HG03457 (cell line): ENCODE results near the gene APOL3.
"Not testable (repeated sequence)": the region's sequence is repeated elsewhere in the genome, so short reads cannot be mapped to it uniquely, and the experiment has no call there.

Experiments used
- ATAC-seq: cut with Tn5 transposase; IDR thresholded peaks from one replicate; pipeline ENCODE4 v1.9.1; 2021; ENCODE audit warnings: moderate number of reproducible peaks; ENCODE audit not compliant: unreplicated experiment

APOL3 gene

GRCh38 chr22:36160499-36160942, at the start of gene APOL3:
Gene APOL3, minus strand, starts transcription at chr22:36160755. Its CDS starts 11,700 bp downstream, at chr22:36149055.
- no peak for ATAC-seq

- ATAC-seq = no peak
Observed at GRCh38 chr22:36210224-36210623, 49.7 kb upstream of the APOL3 start.

- ATAC-seq = not testable (repeated sequence)
Observed at GRCh38 chr22:36209488-36209908, 48.9 kb upstream of the APOL3 start.

- ATAC-seq = no peak
Observed at GRCh38 chr22:36208914-36209313, 48.4 kb upstream of the APOL3 start.

GRCh38 chr22:36208162-36208765, 47.7 kb upstream of the APOL3 start:
- no peak for ATAC-seq

GRCh38 chr22:36206255-36206654, 45.7 kb upstream of the APOL3 start:
- no peak for ATAC-seq

- ATAC-seq = not testable (repeated sequence)
Observed at GRCh38 chr22:36205573-36205972, 45.0 kb upstream of the APOL3 start.

GRCh38 chr22:36204632-36205015, 44.1 kb upstream of the APOL3 start:
- no peak for ATAC-seq

- ATAC-seq = no peak
Observed at GRCh38 chr22:36204001-36204631, 43.6 kb upstream of the APOL3 start.

- not testable (repeated sequence) for ATAC-seq
Observed at GRCh38 chr22:36203441-36203840, 42.9 kb upstream of the APOL3 start.

- ATAC-seq = not testable (repeated sequence)
Observed at GRCh38 chr22:36202906-36203305, 42.4 kb upstream of the APOL3 start.

GRCh38 chr22:36201630-36202319, 41.2 kb upstream of the APOL3 start, which contains the start of gene APOL4:
Gene APOL4, minus strand, starts transcription at chr22:36201809. Its CDS starts 75 bp downstream, at chr22:36201734.
- ATAC-seq = no peak

- ATAC-seq = not testable (repeated sequence)
Observed at GRCh38 chr22:36201025-36201424, 40.5 kb upstream of the APOL3 start.

- no peak for ATAC-seq
Observed at GRCh38 chr22:36199001-36199551, 38.5 kb upstream of the APOL3 start.

GRCh38 chr22:36198536-36198935, 38.0 kb upstream of the APOL3 start:
- no peak for ATAC-seq

GRCh38 chr22:36197514-36198146, 37.1 kb upstream of the APOL3 start:
- no peak for ATAC-seq

- ATAC-seq = no peak
Observed at GRCh38 chr22:36197065-36197440, 36.5 kb upstream of the APOL3 start.

- no peak for ATAC-seq
Observed at GRCh38 chr22:36196254-36197064, 35.9 kb upstream of the APOL3 start.

GRCh38 chr22:36194971-36195370, 34.4 kb upstream of the APOL3 start:
- no peak for ATAC-seq

- ATAC-seq = no peak
Observed at GRCh38 chr22:36194385-36194784, 33.8 kb upstream of the APOL3 start.
